WTC11 (cell line): ENCODE results near the gene COPS6.

Source experiments
- ATF3 ChIP-seq: sonication (generic); formaldehyde crosslinking; conservative IDR thresholded peaks from 2 replicates; pipeline ENCODE4 v1.8.1; 2022; ENCODE audit warnings: mild to moderate bottlenecking, missing genetic modification reagents
- FOXK1 ChIP-seq: sonication (generic); formaldehyde crosslinking; IDR thresholded peaks from 2 replicates; pipeline ENCODE4 v1.8.0; 2022; ENCODE audit warnings: mild to moderate bottlenecking, moderate library complexity, missing genetic modification reagents
- JUN ChIP-seq: sonication (generic); formaldehyde crosslinking; IDR thresholded peaks from 2 replicates; pipeline ENCODE4 v1.8.0; 2023; ENCODE audit warnings: mild to moderate bottlenecking, missing genetic modification reagents
- NR2C2 ChIP-seq: sonication (generic); formaldehyde crosslinking; IDR thresholded peaks from 2 replicates; pipeline ENCODE4 v1.8.0; 2022; ENCODE audit warnings: mild to moderate bottlenecking, missing genetic modification reagents
- PRDM15 ChIP-seq: sonication (generic); formaldehyde crosslinking; IDR thresholded peaks from 2 replicates; pipeline ENCODE4 v1.8.0; 2022; ENCODE audit warnings: missing genetic modification reagents
- SMAD3 ChIP-seq: sonication (generic); formaldehyde crosslinking; IDR thresholded peaks from 2 replicates; pipeline ENCODE4 v1.8.0; 2022; ENCODE audit warnings: missing genetic modification reagents, mild to moderate bottlenecking, borderline replicate concordance
- SP1 ChIP-seq: sonication (generic); formaldehyde crosslinking; conservative IDR thresholded peaks from 2 replicates; pipeline ENCODE4 v1.8.1; 2022; ENCODE audit warnings: missing genetic modification reagents
- TCF7 ChIP-seq: sonication (generic); formaldehyde crosslinking; IDR thresholded peaks from 2 replicates; pipeline ENCODE4 v1.8.0; 2022; ENCODE audit warnings: mild to moderate bottlenecking, low read depth, missing genetic modification reagents, moderate library complexity
- TP53 ChIP-seq: sonication (generic); formaldehyde crosslinking; IDR thresholded peaks from 2 replicates; pipeline ENCODE4 v1.8.1; 2023; ENCODE audit warnings: mild to moderate bottlenecking, missing genetic modification reagents
- TF ChIP-seq, protein P1 (sequence below): fragments of 200-600 bp; IDR thresholded peaks from 2 replicates; pipeline ENCODE4 v1.8.0; 2022; ENCODE audit warnings: antibody characterized with exemption

GRCh38 chr7:100122568-100122967 is 33.8 kb downstream of the COPS6 start:
- TF ChIP-seq, protein P1, sequence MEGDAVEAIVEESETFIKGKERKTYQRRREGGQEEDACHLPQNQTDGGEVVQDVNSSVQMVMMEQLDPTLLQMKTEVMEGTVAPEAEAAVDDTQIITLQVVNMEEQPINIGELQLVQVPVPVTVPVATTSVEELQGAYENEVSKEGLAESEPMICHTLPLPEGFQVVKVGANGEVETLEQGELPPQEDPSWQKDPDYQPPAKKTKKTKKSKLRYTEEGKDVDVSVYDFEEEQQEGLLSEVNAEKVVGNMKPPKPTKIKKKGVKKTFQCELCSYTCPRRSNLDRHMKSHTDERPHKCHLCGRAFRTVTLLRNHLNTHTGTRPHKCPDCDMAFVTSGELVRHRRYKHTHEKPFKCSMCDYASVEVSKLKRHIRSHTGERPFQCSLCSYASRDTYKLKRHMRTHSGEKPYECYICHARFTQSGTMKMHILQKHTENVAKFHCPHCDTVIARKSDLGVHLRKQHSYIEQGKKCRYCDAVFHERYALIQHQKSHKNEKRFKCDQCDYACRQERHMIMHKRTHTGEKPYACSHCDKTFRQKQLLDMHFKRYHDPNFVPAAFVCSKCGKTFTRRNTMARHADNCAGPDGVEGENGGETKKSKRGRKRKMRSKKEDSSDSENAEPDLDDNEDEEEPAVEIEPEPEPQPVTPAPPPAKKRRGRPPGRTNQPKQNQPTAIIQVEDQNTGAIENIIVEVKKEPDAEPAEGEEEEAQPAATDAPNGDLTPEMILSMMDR = no peak
- TF ChIP-seq TCF7 (CRISPR knock-in tag) (no peak), TP53 (CRISPR knock-in tag) (no peak), FOXK1 (CRISPR knock-in tag) (no peak), JUN (CRISPR knock-in tag) (no peak), NR2C2 (no peak), PRDM15 (CRISPR knock-in tag) (no peak), ATF3 (no peak), SP1 (CRISPR knock-in tag) (no peak), SMAD3 (CRISPR knock-in tag) (no peak)
